Fibroblast of skin of back (primary cell): ENCODE data around the gene MYOZ3.

Experiments used
- DNase-seq: peaks from one replicate; pipeline ENCODE4 v3.0.0-alpha.2; 2013

MYOZ3 gene

GRCh38 chr5:150659360-150660107 lies 1.5 kb upstream of the MYOZ3 start:
- DNase-seq, result no peak

GRCh38 chr5:150660108-150660831 lies 781 bp upstream of the MYOZ3 start:
- DNase-seq, result no peak

- no peak for DNase-seq
Measured at GRCh38 chr5:150661821-150662596, 958 bp downstream of the MYOZ3 start.

GRCh38 chr5:150662731-150663516 lies 1.9 kb downstream of the MYOZ3 start:
- no peak for DNase-seq

GRCh38 chr5:150663936-150664335 lies 2.9 kb downstream of the MYOZ3 start:
- no peak for DNase-seq

GRCh38 chr5:150665044-150665443 lies 4.0 kb downstream of the MYOZ3 start:
- DNase-seq, result peak; percentile 64

GRCh38 chr5:150670275-150670947 lies 9.4 kb downstream of the MYOZ3 start:
- DNase-seq, result no peak

- no peak for DNase-seq
Measured at GRCh38 chr5:150670948-150671310, 9.9 kb downstream of the MYOZ3 start.

GRCh38 chr5:150671509-150672236 lies 10.6 kb downstream of the MYOZ3 start:
- DNase-seq, result no peak

- DNase-seq, result peak; percentile 42
Measured at GRCh38 chr5:150672237-150672883, 11.3 kb downstream of the MYOZ3 start.

- no peak for DNase-seq
Measured at GRCh38 chr5:150672884-150673275, 11.8 kb downstream of the MYOZ3 start.

GRCh38 chr5:150674341-150674821 lies 13.3 kb downstream of the MYOZ3 start:
- no peak for DNase-seq

GRCh38 chr5:150675069-150675468 lies 14.0 kb downstream of the MYOZ3 start:
- DNase-seq, result no peak

- DNase-seq, result no peak
Measured at GRCh38 chr5:150676578-150676977, 15.5 kb downstream of the MYOZ3 start.

- DNase-seq, result no peak
Measured at GRCh38 chr5:150689120-150689519, 28.1 kb downstream of the MYOZ3 start.

GRCh38 chr5:150690760-150691159 lies 29.7 kb downstream of the MYOZ3 start:
- no peak for DNase-seq

GRCh38 chr5:150692276-150692675 lies 31.2 kb downstream of the MYOZ3 start:
- no peak for DNase-seq

GRCh38 chr5:150694612-150695011 lies 33.6 kb downstream of the MYOZ3 start:
- DNase-seq, result peak; percentile 62

GRCh38 chr5:150700246-150700593 lies 39.2 kb downstream of the MYOZ3 start:
- DNase-seq, result no peak

- DNase-seq, result peak; percentile 88
Measured at GRCh38 chr5:150700594-150701377, 39.7 kb downstream of the MYOZ3 start, which contains the start of gene RBM22. TSS of gene RBM22 (minus strand) at chr5:150701062. CDS start at chr5:150700985, 77 bp downstream.
